Measurements from ENCODE around the gene MARCKS.

Gene MARCKS

DNA sequence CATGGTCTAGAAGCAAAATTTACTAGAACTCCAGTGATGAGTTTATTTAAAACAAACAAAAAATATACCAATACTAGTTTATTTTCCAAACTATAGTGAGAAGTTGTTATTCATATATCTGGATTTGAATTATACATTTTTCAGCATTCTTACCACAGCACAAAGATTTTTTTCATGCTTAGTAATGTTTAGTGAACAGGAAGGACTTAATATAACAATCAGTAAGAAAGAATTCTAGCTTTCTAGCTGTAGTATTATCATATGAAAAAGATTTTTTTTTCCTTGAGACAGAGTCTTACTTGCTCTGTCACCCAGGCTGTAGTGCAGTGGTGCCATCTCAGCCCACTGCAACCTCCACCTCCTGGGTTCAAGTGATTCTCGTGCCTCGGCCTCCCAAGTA lies 13.8 kb downstream of the MARCKS start:
- H3K27me3 ChIP-seq (ENCODE audit: insufficient read depth, poor library complexity, severe bottlenecking) = no peaks in the 10 kb centered on the region
- TF ChIP-seq, protein P1, sequence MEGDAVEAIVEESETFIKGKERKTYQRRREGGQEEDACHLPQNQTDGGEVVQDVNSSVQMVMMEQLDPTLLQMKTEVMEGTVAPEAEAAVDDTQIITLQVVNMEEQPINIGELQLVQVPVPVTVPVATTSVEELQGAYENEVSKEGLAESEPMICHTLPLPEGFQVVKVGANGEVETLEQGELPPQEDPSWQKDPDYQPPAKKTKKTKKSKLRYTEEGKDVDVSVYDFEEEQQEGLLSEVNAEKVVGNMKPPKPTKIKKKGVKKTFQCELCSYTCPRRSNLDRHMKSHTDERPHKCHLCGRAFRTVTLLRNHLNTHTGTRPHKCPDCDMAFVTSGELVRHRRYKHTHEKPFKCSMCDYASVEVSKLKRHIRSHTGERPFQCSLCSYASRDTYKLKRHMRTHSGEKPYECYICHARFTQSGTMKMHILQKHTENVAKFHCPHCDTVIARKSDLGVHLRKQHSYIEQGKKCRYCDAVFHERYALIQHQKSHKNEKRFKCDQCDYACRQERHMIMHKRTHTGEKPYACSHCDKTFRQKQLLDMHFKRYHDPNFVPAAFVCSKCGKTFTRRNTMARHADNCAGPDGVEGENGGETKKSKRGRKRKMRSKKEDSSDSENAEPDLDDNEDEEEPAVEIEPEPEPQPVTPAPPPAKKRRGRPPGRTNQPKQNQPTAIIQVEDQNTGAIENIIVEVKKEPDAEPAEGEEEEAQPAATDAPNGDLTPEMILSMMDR (IDR thresholded peaks at IDR 0.05; ENCODE audit: poor library complexity, severe bottlenecking) = no peak
- ATAC-seq (ENCODE audit: low read depth) (no peak), DNase-seq (ENCODE audit: low spot score) (no peak)
- no peak overlapping the region for H3K4me3 ChIP-seq (ENCODE audit: severe bottlenecking)
- H3K9me3 ChIP-seq (ENCODE audit: severe bottlenecking) = no peaks in the 10 kb centered on the region
- H3K36me3 ChIP-seq (ENCODE audit: low read depth) = no peaks in the 10 kb centered on the region
- H3K4me1 ChIP-seq (ENCODE audit: insufficient read depth, poor library complexity, severe bottlenecking) = no peaks in the 10 kb centered on the region
- H3K27ac ChIP-seq (ENCODE audit: poor library complexity, severe bottlenecking) = no peak overlapping the region

DNA sequence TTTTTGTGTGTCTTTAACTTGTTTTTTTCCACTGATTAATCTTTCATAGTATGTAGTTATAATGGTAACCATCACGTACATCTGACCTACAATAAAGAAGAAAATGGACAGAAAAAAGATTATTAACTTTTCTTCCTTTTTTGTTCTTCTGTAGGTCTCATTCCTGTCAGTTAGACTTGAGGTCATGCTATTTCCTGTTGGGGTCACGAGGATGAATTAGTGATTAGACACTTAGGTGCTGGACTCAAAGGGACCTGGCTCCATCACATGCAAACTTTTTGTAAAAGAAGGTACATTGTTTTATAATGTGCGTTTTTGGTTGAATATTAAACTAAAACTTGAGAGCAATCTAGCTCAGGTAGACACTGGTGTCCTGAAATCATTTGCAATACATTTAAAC lies 14.8 kb downstream of the MARCKS start:
- Histone ChIP-seq H3K27me3 (ENCODE audit: insufficient read depth, poor library complexity, severe bottlenecking) (no peaks in the 10 kb centered on the region), H3K27ac (ENCODE audit: poor library complexity, severe bottlenecking) (no peak overlapping the region), H3K36me3 (ENCODE audit: low read depth) (no peaks in the 10 kb centered on the region), H3K4me3 (ENCODE audit: severe bottlenecking) (no peak overlapping the region), H3K4me1 (ENCODE audit: insufficient read depth, poor library complexity, severe bottlenecking) (no peaks in the 10 kb centered on the region), H3K9me3 (ENCODE audit: severe bottlenecking) (no peaks in the 10 kb centered on the region)
- DNase-seq (ENCODE audit: low spot score) (no peak), ATAC-seq (ENCODE audit: low read depth) (no peak)
- TF ChIP-seq, protein P1 (IDR thresholded peaks at IDR 0.05; ENCODE audit: poor library complexity, severe bottlenecking) = no peak

DNA sequence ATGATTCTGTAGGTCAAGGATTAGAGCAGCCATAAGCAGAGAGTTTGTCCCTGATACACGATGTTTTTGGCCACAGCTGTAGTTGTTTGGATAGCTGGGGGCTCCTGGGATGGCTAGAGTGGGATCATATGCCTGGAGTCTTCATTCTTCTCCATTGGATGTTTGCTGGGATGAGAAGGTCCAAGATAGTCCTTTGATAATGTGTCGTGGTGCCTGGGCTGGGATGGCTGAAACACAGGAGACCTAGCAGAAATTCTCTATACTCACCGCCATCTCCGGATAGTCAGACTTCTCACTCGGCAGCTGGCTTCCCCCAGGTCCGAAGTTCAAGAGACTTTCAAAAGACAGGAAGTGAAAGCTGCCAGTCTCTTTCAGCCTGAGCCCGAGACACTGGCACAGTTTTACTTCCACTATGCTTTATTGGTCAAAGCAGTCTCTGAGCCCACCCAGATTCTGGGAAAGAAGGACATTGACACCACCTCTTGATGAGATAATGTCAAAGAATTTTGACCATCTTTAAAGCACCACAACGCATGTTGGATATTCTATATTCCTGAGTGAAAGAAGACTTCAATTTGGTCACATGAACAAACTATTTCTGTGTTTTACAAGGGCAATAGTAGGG lies 16.0 kb downstream of the MARCKS start:
- H3K27ac ChIP-seq (ENCODE audit: poor library complexity, severe bottlenecking) = no peak overlapping the region
- no peaks in the 10 kb centered on the region for H3K4me1 ChIP-seq (ENCODE audit: insufficient read depth, poor library complexity, severe bottlenecking)
- TF ChIP-seq, protein P1 (IDR thresholded peaks at IDR 0.05; ENCODE audit: poor library complexity, severe bottlenecking) = no peak
- no peak for DNase-seq (ENCODE audit: low spot score)
- no peak for ATAC-seq (ENCODE audit: low read depth)
- H3K27me3 ChIP-seq (ENCODE audit: insufficient read depth, poor library complexity, severe bottlenecking) = no peaks in the 10 kb centered on the region
- H3K9me3 ChIP-seq (ENCODE audit: severe bottlenecking) = no peaks in the 10 kb centered on the region
- H3K4me3 ChIP-seq (ENCODE audit: severe bottlenecking) = no peak overlapping the region
- no peaks in the 10 kb centered on the region for H3K36me3 ChIP-seq (ENCODE audit: low read depth)

DNA sequence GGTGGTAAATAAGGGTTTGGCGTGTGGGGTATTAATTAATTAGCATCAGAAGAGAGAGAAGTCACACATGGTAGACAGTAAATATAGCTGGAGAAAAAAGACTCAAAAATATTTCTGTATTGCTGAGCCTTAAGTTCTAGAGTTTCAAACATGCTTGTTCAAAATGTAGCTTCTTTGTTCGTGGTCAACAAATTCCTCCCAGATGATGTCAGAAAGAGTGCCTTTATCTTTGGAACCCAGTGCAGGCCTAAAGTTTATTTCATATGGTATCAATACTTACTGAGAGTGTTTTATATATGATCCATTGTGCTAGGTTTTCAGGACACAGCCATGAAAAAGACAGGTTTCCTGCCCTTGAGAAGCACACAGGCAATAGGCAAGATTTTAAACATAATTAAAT lies 18.3 kb downstream of the MARCKS start:
- H3K9me3 ChIP-seq (ENCODE audit: severe bottlenecking) = no peaks in the 10 kb centered on the region
- no peaks in the 10 kb centered on the region for H3K4me1 ChIP-seq (ENCODE audit: insufficient read depth, poor library complexity, severe bottlenecking)
- ATAC-seq (ENCODE audit: low read depth) (no peak; the same call in 2 of the 3 replicates), DNase-seq (ENCODE audit: low spot score) (no peak)
- no peak overlapping the region for H3K27ac ChIP-seq (ENCODE audit: poor library complexity, severe bottlenecking)
- no peak overlapping the region for H3K4me3 ChIP-seq (ENCODE audit: severe bottlenecking)
- TF ChIP-seq, protein P1 (IDR thresholded peaks at IDR 0.05; ENCODE audit: poor library complexity, severe bottlenecking) = no peak
- no peaks in the 10 kb centered on the region for H3K27me3 ChIP-seq (ENCODE audit: insufficient read depth, poor library complexity, severe bottlenecking)
- H3K36me3 ChIP-seq (ENCODE audit: low read depth) = no peaks in the 10 kb centered on the region

DNA sequence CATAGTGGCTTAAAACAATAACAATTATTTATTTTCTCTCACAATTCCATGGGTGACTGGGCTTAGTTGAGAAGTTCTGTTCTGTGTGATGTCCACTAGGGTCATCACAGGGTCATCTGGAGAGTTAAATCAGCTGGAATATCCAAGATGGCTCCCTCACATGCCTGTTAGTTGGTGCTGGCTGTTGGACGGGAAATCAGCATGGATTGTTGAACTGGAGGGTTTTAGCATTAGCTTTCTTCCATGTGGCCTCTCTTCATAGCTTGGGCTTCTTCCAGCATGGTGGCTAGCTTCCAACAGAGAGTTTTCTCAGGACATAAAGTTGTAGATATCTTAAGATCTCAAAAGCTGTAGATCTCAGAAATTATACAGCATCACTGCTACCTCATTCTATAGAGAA lies 19.6 kb downstream of the MARCKS start:
- H3K9me3 ChIP-seq (ENCODE audit: severe bottlenecking) = no peaks in the 10 kb centered on the region
- no peak overlapping the region for H3K4me3 ChIP-seq (ENCODE audit: severe bottlenecking)
- H3K4me1 ChIP-seq (ENCODE audit: insufficient read depth, poor library complexity, severe bottlenecking) = no peaks in the 10 kb centered on the region
- TF ChIP-seq, protein P1 (IDR thresholded peaks at IDR 0.05; ENCODE audit: poor library complexity, severe bottlenecking) = no peak
- no peak for DNase-seq (ENCODE audit: low spot score)
- no peak for ATAC-seq (ENCODE audit: low read depth)
- no peak overlapping the region for H3K27ac ChIP-seq (ENCODE audit: poor library complexity, severe bottlenecking)
- H3K36me3 ChIP-seq (ENCODE audit: low read depth) = no peaks in the 10 kb centered on the region
- H3K27me3 ChIP-seq (ENCODE audit: insufficient read depth, poor library complexity, severe bottlenecking) = no peaks in the 10 kb centered on the region
